NCI-H510A treated with DMSO at 0.1 percent for 48 hours (cell line): ENCODE measurements around the gene FLNB.

ENCODE experiments used
- DNase-seq: peaks from one replicate; lab custom pipeline; 2025; lab: John Stamatoyannopoulos, UW

The FLNB gene

GRCh38 chr3:58106061-58106460 is 97.8 kb downstream of the FLNB start:
- DNase-seq, result no peak

- no peak for DNase-seq
Measured at GRCh38 chr3:58106640-58107039, 98.4 kb downstream of the FLNB start.

- DNase-seq, result no peak
Measured at GRCh38 chr3:58107597-58107996, 99.4 kb downstream of the FLNB start.

GRCh38 chr3:58109752-58110151 is 101.5 kb downstream of the FLNB start:
- no peak for DNase-seq

GRCh38 chr3:58111513-58112184 is 103.4 kb downstream of the FLNB start:
- peak; percentile 77 for DNase-seq

- peak; percentile 5 for DNase-seq
Measured at GRCh38 chr3:58112185-58112535, 103.9 kb downstream of the FLNB start.

- DNase-seq, result no peak
Measured at GRCh38 chr3:58115175-58115574, 107.0 kb downstream of the FLNB start.

GRCh38 chr3:58116161-58116955 is 108.1 kb downstream of the FLNB start:
- no peak for DNase-seq

GRCh38 chr3:58116985-58117384 is 108.8 kb downstream of the FLNB start:
- DNase-seq, result no peak

- DNase-seq, result no peak
Measured at GRCh38 chr3:58117561-58118181, 109.4 kb downstream of the FLNB start.

- DNase-seq, result no peak
Measured at GRCh38 chr3:58119186-58119585, 111.0 kb downstream of the FLNB start.

- DNase-seq, result no peak
Measured at GRCh38 chr3:58120075-58120812, 112.0 kb downstream of the FLNB start.

GRCh38 chr3:58121183-58121582 is 113.0 kb downstream of the FLNB start:
- DNase-seq, result no peak

- DNase-seq, result no peak
Measured at GRCh38 chr3:58122936-58123700, 114.9 kb downstream of the FLNB start.

- DNase-seq, result no peak
Measured at GRCh38 chr3:58124387-58124786, 116.2 kb downstream of the FLNB start.

- no peak for DNase-seq
Measured at GRCh38 chr3:58129041-58129770, 121.0 kb downstream of the FLNB start.

- no peak for DNase-seq
Measured at GRCh38 chr3:58130591-58130990, 122.4 kb downstream of the FLNB start.

- no peak for DNase-seq
Measured at GRCh38 chr3:58131101-58131825, 123.0 kb downstream of the FLNB start.

GRCh38 chr3:58132850-58133249 is 124.6 kb downstream of the FLNB start:
- DNase-seq, result no peak

- DNase-seq, result no peak
Measured at GRCh38 chr3:58134468-58134867, 126.2 kb downstream of the FLNB start.
